ENCODE data around the gene RBAK. TPM values are rescaled to one million over a fixed set of nuclear protein-coding genes. Genes with fewer than 3 reads are reported as not detected.
A peak's percentile ranks its signal among the peaks of the same experiment; 100 is the strongest.
"Not testable (repeated sequence)": the region's sequence is repeated elsewhere in the genome, so short reads cannot be mapped to it uniquely, and the experiment has no call there.

RBAK gene
- total and polyA plus RNA-seq, 8 donors = 9.7 to 22.0 (median 19.3) TPM

DNA sequence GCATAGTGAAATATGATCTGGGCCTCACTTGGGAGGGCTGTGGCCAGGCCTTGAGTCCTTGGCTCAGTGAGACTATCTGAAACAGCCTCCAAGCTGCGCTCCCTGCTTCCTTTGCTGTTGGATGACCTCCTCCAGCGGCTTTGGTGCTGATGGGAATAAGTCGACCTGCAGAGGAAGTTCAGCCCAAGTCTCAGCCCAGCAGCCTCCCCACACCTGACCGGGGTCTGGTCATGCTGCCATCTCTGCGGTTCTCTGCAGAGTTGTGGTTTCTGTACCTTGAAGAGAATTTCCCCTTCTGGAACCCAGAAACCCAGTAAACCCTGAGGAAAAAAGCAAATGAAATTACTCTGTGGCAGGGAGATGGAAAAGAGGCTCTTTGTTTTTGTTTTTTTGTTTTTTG is 4.6 kb upstream of the RBAK start:
- H3K4me3 ChIP-seq = no peak overlapping the region
- no peak overlapping the region for H3K27ac ChIP-seq
- intact Hi-C loops (cut with DNase I) = no loop called here
- no peaks in the 10 kb centered on the region for H3K4me1 ChIP-seq
- no peak for ATAC-seq
- TF ChIP-seq, protein P1, sequence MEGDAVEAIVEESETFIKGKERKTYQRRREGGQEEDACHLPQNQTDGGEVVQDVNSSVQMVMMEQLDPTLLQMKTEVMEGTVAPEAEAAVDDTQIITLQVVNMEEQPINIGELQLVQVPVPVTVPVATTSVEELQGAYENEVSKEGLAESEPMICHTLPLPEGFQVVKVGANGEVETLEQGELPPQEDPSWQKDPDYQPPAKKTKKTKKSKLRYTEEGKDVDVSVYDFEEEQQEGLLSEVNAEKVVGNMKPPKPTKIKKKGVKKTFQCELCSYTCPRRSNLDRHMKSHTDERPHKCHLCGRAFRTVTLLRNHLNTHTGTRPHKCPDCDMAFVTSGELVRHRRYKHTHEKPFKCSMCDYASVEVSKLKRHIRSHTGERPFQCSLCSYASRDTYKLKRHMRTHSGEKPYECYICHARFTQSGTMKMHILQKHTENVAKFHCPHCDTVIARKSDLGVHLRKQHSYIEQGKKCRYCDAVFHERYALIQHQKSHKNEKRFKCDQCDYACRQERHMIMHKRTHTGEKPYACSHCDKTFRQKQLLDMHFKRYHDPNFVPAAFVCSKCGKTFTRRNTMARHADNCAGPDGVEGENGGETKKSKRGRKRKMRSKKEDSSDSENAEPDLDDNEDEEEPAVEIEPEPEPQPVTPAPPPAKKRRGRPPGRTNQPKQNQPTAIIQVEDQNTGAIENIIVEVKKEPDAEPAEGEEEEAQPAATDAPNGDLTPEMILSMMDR (IDR thresholded peaks at IDR 0.05) = no peak
- no peaks in the 10 kb centered on the region for H3K36me3 ChIP-seq
- H3K9me3 ChIP-seq = no peaks in the 10 kb centered on the region
- no peaks in the 10 kb centered on the region for H3K27me3 ChIP-seq
- DNase-seq = no peak

DNA sequence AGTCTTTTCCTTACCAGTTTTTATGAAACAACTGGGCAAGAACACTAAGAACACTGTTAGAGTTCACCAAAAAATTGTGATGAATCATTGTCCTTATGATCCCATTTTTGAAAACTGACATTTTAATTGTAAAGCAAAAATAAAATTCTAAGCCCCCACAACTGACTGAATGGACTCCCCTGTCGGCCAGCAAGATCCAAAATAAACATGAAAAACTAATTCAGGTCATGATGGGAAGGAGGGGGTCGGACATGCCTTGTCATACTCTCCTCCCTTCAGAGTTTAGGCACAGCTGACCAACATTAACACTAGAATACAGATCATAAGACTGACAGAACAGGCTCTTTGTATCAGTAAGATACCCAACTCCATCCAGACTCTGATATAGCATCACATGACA is 2.0 kb upstream of the RBAK start:
- Histone ChIP-seq H3K27me3 (no peaks in the 10 kb centered on the region), H3K27ac (no peak overlapping the region), H3K4me3 (no peak overlapping the region), H3K36me3 (peaks cover 0 to 4% of the 10 kb centered on the region in 2 donors), H3K9me3 (no peaks in the 10 kb centered on the region), H3K4me1 (peaks cover 0 to 5% of the 10 kb centered on the region in 2 donors)
- DNase-seq (no peak), ATAC-seq (no peak)
- intact Hi-C loops (cut with DNase I) = no loop called here
- TF ChIP-seq, protein P1 (IDR thresholded peaks at IDR 0.05) = no peak

DNA sequence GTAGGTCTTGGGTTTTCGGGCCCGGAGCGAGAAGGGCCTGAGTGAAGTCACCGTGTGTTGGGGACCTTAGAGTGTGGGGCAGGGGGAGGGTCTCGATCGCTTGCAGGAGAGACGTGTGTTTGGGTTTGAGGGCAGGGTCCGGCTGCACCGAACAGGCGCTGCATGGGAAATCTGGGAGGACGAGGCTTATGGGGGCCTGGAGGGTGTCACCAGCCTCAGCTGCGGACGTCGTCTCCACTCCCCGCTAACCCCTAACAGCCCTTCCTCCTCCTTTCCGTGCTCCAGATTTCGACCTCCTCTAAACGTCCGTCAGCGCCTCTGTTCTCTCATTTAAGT is 705 bp downstream of the RBAK start:
- intact Hi-C loops (cut with DNase I) = not testable (repeated sequence)

DNA sequence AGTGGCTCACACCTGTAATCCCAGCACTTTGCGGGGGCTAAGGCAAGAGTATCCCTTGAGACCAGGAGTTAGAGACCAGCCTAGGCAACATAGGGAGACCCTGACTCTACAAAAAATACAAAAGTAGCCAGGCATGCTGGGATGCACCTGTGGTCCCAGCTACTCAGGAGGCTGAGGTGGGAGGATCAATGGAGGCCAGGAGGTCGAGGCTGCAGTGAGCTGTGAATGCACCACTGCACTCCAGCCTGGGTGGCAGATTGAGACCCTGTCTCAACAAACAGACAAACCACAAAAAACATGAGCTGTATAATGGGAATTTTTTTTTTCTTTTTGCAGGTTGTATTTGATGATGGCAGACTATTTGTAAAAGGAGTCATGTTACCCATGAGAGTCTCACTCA is 1.5 kb downstream of the RBAK start:
- Histone ChIP-seq H3K36me3 (peaks cover 0 to 39% of the 10 kb centered on the region in 2 donors), H3K9me3 (peaks cover 3 to 17% of the 10 kb centered on the region in 2 donors), H3K4me3 (peak overlapping the region in 1 of 2 donors; percentile 83)
- H3K27me3 ChIP-seq; intact Hi-C loops (cut with DNase I); DNase-seq; ATAC-seq; H3K4me1 ChIP-seq; H3K27ac ChIP-seq: not testable (repeated sequence)

More for the DNA sequence above, 705 bp downstream of the RBAK start:
- Histone ChIP-seq H3K36me3 (peaks cover 0 to 31% of the 10 kb centered on the region in 2 donors), H3K27ac (peak overlapping the region in 1 of 2 donors; percentile 79), H3K4me3 (peak overlapping the region; percentile 68 to 83)
- DNase-seq, H3K9me3 ChIP-seq, H3K4me1 ChIP-seq, ATAC-seq, H3K27me3 ChIP-seq: not testable (repeated sequence)

DNA sequence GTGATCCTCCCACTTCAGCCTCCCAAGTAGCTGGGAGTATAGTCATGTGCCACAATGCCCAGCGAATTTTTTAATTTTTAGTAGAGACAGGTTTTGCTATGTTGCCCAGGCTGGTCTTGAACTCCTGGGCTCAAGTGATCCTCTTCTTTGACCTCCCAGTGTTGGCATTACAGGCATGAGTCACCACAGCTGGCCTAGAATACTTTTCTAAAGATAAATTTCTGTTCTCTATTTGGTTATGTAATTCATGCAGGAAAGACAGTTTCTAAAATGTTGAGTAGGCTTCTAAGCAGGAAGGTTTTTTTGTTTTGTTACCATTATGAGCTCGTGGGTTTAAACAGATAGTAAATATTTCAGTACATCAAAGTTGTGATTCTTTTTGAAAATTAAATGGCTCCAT is 5.0 kb downstream of the RBAK start:
- Histone ChIP-seq H3K9me3 (peaks cover 3 to 43% of the 10 kb centered on the region in 2 donors), H3K27me3 (no peaks in the 10 kb centered on the region), H3K27ac (no peak overlapping the region), H3K36me3 (peaks cover 0 to 72% of the 10 kb centered on the region in 2 donors), H3K4me3 (no peak overlapping the region), H3K4me1 (peaks cover 0 to 5% of the 10 kb centered on the region in 2 donors)
- TF ChIP-seq, protein P1 (IDR thresholded peaks at IDR 0.05) = no peak
- no peak for DNase-seq
- intact Hi-C loops (cut with DNase I) = no loop called here
- no peak for ATAC-seq

DNA sequence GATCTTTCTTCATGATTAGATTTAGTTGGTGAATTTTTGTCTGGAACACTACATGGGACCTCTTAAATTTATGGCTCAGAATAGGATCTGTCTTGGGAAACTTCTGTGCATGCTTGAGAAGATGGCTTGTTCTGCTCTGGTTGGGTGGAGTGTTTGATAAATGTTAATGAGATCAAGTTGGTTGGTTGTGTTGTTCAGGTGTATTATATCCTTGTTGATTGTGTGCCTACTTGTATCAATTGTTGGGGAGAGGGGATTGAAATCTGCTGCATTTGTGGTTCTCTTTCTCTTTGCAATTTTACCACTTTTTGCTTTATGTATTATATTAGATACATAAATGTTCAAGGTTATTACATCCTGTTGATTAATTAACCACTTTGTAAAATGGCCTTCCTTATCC is 6.1 kb downstream of the RBAK start:
- intact Hi-C loops (cut with DNase I); ATAC-seq; H3K4me3 ChIP-seq; H3K27me3 ChIP-seq; H3K4me1 ChIP-seq; H3K27ac ChIP-seq; DNase-seq: not testable (repeated sequence)
- peaks cover 0 to 81% of the 10 kb centered on the region in 2 donors for H3K36me3 ChIP-seq
- peaks cover 3 to 48% of the 10 kb centered on the region in 2 donors for H3K9me3 ChIP-seq

DNA sequence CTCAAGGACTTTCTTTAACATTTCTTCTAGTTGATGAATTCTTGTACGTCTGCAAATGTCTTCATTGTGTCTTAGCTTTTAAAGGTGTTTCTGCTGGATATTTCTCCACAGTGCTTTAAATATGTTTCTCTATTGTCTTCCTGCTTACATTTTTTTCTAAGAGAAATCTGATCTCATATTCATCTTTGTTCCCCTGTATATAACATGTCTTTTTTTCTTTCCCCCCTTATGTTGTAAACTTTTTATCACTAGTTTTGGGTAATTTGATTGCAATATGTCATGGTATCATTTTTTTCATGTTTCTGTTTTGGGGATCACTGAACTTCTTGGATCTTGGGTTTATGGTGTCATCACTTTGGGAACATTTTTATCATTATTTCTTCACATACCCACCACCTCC is 7.5 kb downstream of the RBAK start:
- no peak overlapping the region for H3K4me3 ChIP-seq
- H3K36me3 ChIP-seq = peaks cover 0 to 95% of the 10 kb centered on the region in 2 donors
- ATAC-seq (no peak), DNase-seq (no peak)
- no peaks in the 10 kb centered on the region for H3K27me3 ChIP-seq
- TF ChIP-seq, protein P1 (IDR thresholded peaks at IDR 0.05) = no peak
- H3K27ac ChIP-seq = no peak overlapping the region
- no peaks in the 10 kb centered on the region for H3K4me1 ChIP-seq
- peaks cover 3 to 56% of the 10 kb centered on the region in 2 donors for H3K9me3 ChIP-seq
- intact Hi-C loops (cut with DNase I) = no loop called here
